COR-L47 (cell line): ENCODE measurements around the gene RFX1.

Experiments used
- DNase-seq: peaks from one replicate; lab custom pipeline; 2025; lab: John Stamatoyannopoulos, UW

The RFX1 gene

GRCh38 chr19:13960863-13961784 lies 45.0 kb downstream of the RFX1 start:
- DNase-seq = no peak

- no peak for DNase-seq
Measured at GRCh38 chr19:13959962-13960862, 45.9 kb downstream of the RFX1 start.

GRCh38 chr19:13959141-13959961 lies 46.8 kb downstream of the RFX1 start:
- no peak for DNase-seq

GRCh38 chr19:13958043-13958442 lies 48.1 kb downstream of the RFX1 start:
- no peak for DNase-seq

GRCh38 chr19:13957051-13957450 lies 49.1 kb downstream of the RFX1 start:
- DNase-seq = no peak

- DNase-seq = no peak
Measured at GRCh38 chr19:13956365-13956744, 49.8 kb downstream of the RFX1 start.

- no peak for DNase-seq
Measured at GRCh38 chr19:13955662-13956364, 50.3 kb downstream of the RFX1 start.

- no peak for DNase-seq
Measured at GRCh38 chr19:13954185-13954584, 51.9 kb downstream of the RFX1 start.

DNA sequence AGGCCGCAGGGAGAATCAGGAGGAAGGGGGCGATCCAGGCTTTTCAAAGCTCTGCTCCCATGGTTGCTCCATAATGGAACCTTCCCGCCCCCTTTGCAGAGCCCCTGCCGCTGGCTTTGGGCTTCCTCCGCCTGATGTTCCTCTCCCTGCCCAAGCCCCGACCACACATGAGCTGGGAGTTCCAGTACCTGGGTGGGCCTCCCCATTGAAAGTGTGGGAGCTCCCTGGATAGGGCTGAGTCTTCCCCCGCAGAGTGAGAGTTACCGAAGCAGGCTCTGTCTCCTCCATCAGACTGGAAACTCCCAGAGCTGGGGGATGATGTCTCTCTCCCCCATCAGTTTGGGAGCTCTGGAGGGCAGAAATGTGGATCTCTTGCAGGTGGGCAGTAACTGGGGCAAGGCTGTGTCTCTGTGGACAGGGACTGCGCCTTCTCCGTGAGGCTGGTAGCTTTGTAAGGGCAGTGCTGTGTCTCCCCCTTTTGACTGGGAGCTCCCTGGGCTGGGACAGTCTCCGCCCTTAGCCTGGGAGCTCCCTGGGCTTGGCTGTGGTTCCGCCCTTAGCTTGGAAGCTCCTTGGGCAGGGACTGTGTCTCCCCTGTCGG lies 53.1 kb downstream of the RFX1 start:
- no peak for DNase-seq

DNA sequence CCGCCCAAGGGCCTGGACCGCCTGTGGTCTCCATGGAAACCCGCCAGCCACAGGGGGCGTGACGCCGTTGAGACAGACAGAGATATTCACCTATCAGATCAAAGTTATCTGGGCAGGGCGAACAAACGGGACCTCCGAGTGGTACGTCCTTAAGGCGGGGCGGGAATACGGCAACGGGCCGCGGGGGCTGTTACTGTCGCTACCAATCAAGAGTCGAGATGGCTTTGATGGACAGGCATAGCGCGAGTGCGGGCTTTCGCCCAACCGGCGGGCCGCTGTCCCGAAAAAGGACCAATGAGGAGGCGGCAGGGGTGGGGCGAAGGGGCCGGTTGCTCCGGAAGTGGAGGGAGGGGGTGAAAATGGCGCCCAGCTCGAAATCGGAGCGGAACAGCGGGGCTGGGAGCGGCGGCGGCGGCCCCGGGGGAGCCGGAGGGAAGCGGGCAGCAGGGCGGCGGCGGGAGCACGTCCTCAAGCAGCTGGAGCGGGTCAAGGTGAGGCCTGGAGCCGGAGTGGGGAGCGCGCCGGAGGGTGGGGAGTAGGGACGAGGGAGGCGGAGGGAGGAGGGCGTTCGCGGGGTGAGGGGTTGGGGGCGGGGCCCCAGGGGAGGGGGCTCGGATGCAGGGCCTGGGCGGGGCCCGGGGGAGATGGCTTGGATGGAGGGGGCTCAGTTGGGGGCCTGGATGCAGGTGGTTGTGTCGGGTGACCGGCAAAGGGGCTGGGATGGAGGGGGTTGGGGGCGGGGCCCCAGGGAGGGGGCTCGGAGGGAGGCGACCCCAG lies 53.8 kb downstream of the RFX1 start, which contains the start of gene DCAF15:
Gene DCAF15 (plus strand): TSS at position 356 of the 777 bp plus-strand sequence. CDS start 4 bp downstream, at position 360.
- DNase-seq = peak; percentile 100

GRCh38 chr19:13951799-13952153 lies 54.3 kb downstream of the RFX1 start:
- no peak for DNase-seq

GRCh38 chr19:13951043-13951442 lies 55.1 kb downstream of the RFX1 start:
- no peak for DNase-seq

DNA sequence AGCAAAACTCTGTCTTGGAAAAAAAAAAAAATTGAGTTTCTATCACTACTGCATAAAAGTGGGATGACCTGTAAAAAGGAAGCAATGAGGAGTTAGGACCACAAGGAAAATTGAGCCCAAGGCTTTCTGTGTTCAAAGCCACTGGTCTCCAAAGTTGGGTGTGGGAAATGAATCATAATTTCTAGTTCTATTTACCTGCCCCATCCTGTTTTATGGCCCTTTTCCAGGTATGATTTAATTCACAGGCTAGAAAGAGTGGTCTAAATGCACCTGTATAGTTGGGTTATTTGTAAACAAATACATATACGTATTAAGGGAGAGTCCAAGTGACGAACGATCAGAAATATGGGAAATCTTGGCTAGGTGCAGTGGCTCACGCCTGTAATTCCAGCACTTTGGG lies 59.7 kb downstream of the RFX1 start:
- no peak for DNase-seq

- no peak for DNase-seq
Measured at GRCh38 chr19:13942023-13942684, 64.0 kb downstream of the RFX1 start.

DNA sequence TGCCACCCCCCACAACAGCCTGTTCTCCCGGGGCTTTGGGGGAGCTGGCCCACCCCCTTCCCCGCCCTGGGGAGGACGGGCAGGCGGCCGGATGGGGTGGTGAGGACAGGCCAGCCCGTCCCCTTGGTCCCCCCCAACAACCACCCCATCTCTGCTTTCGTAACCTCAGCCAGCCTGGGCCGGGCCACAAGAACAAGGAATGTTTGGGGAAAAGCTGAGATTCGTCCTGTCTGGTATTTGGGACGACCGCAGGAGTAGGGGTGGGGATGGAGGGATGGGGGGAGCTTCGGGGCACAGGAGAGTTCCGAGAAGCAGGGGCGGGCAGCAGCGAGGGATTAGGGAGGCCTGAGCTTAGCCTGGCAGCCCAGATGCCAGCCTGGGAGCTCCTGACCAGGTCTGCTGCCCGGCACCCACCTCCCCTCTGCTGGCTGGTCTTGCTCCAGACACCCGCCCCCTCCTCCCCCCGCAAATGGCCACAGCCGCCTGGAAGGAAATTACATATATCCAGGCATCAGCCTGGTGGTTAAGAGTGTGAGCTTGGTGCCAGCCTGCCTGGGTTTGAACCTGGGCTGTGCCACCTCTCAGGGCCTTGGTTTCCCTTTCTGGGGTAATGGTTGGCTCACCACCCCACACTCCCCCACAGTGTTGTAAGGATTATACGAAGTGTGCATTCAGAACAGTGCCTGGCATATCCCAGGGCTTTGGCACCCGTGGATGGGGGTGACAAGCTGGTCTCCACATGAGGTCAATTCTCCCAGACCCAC lies 67.6 kb downstream of the RFX1 start, which contains the start of gene PODNL1:
Gene PODNL1 (minus strand): TSS at position 117 of the 764 bp plus-strand sequence. CDS start 236 bp downstream, outside the sequence.
- DNase-seq = no peak

- no peak for DNase-seq
Measured at GRCh38 chr19:13937479-13938300, 68.4 kb downstream of the RFX1 start.

DNA sequence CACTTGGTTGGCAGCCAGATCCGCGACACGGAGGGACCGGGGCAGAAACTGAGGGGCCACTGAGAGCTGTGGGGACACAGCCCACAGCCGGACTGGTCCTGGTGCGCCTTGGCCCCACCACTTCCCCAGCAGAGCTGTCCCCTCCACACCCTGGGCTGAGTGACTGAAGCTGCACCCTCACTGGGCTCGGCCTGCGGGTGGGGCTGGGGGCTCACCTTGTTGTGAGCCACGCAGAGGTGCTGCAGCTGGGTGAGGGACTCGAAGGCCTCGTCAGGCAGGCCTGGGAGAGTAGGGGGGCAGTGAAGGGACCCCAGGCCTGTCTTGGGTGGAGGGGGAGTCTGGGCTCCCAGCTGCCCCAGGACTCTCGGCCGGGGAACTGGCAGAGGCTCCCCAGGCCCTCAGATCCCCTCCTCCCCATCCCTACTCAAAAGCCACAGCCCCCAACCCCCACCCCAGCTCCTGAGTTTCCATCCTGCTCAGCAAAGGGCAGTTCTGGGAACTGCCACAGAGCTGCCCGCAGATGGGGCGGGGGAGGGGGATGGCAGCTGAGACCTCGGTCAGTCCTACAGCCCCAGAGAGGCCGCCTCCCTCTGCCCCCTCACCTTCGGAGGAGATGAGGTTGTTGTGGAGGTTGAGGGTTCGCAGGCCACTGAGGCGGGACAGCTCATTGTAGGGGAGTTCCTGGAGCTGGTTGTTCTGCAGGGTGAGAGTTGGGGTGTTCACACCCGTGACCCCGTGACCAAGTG lies 70.2 kb downstream of the RFX1 start:
- no peak for DNase-seq
